HG03196 (cell line): ENCODE results near the gene LTN1.
"Not testable (repeated sequence)": the region's sequence is repeated elsewhere in the genome, so short reads cannot be mapped to it uniquely, and the experiment has no call there.

Experiments
- ATAC-seq: cut with Tn5 transposase; IDR thresholded peaks from one replicate; pipeline ENCODE4 v1.9.1; 2021; ENCODE audit not compliant: unreplicated experiment

The LTN1 gene, protein sequence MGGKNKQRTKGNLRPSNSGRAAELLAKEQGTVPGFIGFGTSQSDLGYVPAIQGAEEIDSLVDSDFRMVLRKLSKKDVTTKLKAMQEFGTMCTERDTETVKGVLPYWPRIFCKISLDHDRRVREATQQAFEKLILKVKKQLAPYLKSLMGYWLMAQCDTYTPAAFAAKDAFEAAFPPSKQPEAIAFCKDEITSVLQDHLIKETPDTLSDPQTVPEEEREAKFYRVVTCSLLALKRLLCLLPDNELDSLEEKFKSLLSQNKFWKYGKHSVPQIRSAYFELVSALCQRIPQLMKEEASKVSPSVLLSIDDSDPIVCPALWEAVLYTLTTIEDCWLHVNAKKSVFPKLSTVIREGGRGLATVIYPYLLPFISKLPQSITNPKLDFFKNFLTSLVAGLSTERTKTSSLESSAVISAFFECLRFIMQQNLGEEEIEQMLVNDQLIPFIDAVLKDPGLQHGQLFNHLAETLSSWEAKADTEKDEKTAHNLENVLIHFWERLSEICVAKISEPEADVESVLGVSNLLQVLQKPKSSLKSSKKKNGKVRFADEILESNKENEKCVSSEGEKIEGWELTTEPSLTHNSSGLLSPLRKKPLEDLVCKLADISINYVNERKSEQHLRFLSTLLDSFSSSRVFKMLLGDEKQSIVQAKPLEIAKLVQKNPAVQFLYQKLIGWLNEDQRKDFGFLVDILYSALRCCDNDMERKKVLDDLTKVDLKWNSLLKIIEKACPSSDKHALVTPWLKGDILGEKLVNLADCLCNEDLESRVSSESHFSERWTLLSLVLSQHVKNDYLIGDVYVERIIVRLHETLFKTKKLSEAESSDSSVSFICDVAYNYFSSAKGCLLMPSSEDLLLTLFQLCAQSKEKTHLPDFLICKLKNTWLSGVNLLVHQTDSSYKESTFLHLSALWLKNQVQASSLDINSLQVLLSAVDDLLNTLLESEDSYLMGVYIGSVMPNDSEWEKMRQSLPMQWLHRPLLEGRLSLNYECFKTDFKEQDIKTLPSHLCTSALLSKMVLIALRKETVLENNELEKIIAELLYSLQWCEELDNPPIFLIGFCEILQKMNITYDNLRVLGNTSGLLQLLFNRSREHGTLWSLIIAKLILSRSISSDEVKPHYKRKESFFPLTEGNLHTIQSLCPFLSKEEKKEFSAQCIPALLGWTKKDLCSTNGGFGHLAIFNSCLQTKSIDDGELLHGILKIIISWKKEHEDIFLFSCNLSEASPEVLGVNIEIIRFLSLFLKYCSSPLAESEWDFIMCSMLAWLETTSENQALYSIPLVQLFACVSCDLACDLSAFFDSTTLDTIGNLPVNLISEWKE (N-terminal part only)

DNA sequence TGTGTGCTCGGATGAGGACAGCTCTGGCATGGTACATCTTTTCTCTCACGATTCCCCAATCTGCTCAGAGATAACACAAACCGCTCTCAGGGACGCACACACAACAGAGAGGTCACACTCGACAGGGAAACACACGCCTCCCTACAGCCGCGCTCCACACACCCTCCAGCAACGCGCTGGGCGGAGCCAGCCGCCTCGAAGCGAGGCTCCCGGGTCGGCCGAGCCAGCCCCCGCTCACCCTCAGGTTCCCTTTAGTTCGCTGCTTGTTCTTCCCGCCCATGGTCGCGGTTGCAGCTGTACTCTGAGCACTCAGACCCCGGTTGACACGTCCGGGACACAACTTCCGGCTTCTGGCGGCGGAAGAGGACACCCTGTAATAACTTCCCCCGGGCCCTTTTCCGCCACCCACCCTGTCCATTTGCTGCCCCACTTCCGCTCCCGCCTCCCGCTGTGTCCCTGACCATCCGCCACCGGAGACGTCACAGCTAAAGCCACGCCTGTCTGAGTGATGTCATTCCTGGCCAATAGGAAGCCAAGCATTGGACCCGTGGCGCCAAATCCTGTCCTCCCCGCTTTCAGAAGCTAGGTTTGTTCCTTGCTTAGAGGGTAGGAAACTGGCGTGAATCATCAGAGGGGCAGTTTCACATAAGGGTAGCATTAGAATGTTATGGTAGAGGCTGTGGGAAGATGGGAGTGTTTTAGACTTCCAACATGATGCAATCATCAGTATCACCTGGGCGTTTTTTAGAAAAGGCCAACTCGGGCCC is at the start of gene LTN1:
Gene LTN1 (minus strand): TSS at position 352 of the 767 bp plus-strand sequence. CDS start 72 bp downstream, at position 280.
- ATAC-seq: peak; percentile 98

GRCh38 chr21:29034678-29035077 is 42.0 kb upstream of the LTN1 start:
- no peak for ATAC-seq

- ATAC-seq: no peak
These were observed 41.2 kb upstream of the LTN1 start for GRCh38 chr21:29033871-29034270.

GRCh38 chr21:29033301-29033700 is 40.6 kb upstream of the LTN1 start:
- no peak for ATAC-seq

- ATAC-seq: no peak
These were observed 38.2 kb upstream of the LTN1 start for GRCh38 chr21:29030909-29031308.

GRCh38 chr21:29029524-29029923 is 36.8 kb upstream of the LTN1 start:
- ATAC-seq: no peak

DNA sequence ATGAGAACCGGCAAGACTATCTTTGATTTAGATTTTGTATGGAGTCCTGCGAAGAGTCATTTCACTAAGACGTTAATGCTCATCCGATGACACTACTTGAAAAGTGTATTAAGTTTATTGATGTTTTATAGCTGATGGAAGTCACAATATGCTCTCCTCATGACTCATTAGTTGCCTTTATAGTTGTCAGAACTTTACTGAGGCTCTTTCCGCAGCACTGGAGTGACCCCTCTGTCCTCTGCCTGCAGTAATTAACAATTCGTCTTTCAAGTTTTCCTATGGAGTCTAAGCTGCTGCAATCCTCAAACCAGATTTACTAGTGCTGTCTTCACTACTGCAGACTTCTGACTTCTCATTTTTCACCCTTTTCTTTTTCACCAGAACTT is 32.6 kb upstream of the LTN1 start:
- ATAC-seq: no peak

- ATAC-seq: peak; percentile 96
These were observed 32.0 kb upstream of the LTN1 start, which contains the start of gene USP16 for GRCh38 chr21:29024474-29025327. USP16 (plus strand) TSS chr21:29024668; CDS start chr21:29027914, 3,246 bp downstream.

DNA sequence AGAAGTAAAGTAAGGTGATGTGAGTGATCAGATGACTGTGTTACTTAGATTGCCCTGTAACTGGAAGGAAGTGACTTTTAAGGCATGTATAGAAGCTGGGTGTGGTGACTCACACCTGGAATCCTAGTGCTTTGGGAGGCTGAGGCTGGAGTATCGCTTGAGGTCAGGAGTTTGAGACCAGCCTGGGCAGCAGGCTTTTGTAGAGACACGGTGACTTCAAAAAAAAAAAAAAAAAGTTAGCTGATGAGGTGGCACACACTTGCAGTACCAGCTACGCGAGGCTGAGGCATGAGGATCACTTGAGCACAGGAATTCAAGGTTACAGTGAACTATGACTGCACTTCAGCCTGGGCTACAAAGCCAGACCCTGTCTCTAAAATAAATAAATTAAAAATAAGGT is 29.5 kb upstream of the LTN1 start:
- ATAC-seq: no peak

DNA sequence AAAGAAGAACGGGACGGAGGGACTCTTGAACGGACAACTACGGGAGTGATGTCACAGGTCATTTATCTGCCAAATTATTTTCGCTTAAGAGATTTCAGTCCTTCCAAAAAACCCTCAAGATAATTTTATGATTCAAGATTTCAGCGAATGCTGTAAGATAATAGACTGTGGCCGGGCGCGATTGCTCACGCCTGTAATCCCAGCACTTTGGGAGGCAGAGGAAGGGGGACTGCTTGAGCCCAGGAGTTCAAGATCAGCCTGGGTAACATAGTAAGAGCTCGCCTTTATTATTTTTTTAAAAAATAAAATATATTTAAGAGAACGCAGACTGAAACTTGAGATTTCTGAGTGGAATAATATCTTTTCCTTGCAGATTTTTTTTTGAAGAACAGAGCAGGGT is 25.9 kb upstream of the LTN1 start:
- ATAC-seq: peak; percentile 9

DNA sequence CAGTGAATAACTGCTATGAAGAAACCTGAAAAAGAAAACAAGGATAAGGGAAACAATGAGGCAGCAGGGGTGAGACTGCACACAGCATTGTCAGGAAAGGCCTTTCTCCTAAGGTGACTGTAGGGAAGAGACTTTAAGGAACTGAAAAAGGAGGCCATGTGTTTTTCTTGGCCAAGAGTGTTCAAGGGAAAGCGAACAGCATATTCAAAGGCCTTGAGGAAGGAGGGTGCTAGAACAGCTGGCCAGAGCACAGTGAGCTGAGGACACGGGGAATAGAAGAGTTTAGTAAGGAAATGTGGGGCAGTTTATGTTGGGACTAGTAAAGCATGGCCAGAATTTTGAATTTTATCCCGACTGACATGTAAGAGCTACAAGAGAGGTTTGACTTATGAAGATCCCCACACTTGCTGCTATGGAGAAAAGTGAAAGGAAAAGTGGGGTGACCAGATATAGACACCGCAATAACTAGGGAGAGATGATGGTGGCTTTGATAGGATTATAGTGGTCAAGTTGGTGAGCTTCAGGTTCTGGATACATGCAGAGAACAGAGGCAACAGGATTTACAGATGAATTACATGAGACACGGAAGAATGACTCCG is 25.1 kb upstream of the LTN1 start:
- no peak for ATAC-seq

DNA sequence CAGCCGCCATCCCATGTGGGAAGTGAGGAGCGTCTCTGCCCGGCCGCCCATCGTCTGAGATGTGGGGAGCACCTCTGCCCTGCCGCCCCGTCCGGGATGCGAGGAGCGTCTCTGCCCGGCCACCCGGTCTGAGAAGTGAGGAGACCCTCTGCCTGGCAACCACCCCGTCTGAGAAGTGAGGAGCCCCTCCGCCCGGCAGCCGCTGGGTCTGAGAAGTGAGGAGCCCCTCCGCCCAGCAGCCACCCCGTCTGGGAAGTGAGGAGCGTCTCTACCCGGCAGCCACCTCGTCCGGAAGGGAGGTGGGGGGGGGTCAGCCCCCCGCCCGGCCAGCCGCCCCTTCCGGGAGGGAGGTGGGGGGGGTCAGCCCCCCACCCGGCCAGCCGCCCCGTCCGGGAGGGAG is 18.6 kb upstream of the LTN1 start:
- ATAC-seq: not testable (repeated sequence)

GRCh38 chr21:29008367-29008766 is 15.7 kb upstream of the LTN1 start:
- ATAC-seq: no peak

DNA sequence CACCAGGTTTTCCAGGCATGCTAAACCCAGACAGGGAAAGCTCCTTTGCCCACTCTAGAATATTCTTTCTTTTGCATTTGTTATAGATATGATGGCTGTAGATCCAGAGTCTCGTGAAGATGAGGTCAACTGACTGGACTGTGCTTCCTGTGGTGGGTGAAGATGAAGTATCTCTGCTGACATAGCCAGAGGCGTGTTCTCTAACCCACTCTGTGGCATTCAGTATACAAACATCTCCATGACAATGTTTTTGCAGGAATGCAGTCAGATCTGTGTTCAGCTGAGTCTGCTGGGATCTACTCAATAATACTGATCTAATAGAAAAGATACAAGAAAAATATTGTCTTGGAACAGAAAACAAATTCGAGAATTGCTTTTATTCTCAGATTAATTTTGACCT is 15.1 kb upstream of the LTN1 start:
- no peak for ATAC-seq

DNA sequence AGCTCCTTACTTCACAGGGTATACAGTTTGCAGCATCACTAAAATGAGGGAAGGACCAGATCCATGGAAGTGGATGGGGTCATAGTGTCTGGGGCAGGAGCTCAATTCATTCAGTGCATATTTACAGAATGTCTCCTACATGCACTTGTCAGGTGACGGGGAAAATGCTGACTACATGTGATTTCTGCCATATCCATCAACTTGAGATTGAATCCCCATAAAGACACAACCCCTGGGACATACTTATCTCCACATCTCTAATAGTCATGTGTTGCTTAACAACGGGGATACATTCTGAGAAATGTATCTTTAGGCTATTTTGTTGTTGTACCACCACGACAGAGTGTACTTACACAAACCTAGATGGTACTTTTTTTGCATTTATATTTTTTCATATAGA is 14.5 kb upstream of the LTN1 start:
- ATAC-seq: no peak

- no peak for ATAC-seq
These were observed 13.0 kb upstream of the LTN1 start for GRCh38 chr21:29005696-29006095.

- ATAC-seq: peak; percentile 100
These were observed 9.9 kb upstream of the LTN1 start for GRCh38 chr21:29002442-29003144.

GRCh38 chr21:28993293-28993629 is 584 bp upstream of the LTN1 start:
- no peak for ATAC-seq
